ENCODE data around the gene BRAT1. TPM values are rescaled to one million over a fixed set of nuclear protein-coding genes. Genes with fewer than 3 reads are reported as not detected.

The BRAT1 gene
- total RNA-seq, 2 donors from 2014 or later = 42.1 to 42.7 TPM

- Histone ChIP-seq H3K27me3 (ENCODE audit: control insufficient read depth, insufficient read depth, low read length, poor library complexity, severe bottlenecking) (peaks cover 34% of the 10 kb centered on the region), H3K36me3 (ENCODE audit: control insufficient read depth, insufficient read depth, low read length) (no peaks in the 10 kb centered on the region), H3K4me1 (ENCODE audit: control insufficient read depth, insufficient read depth, low read length) (peaks cover 7% of the 10 kb centered on the region), H3K27ac (ENCODE audit: low read depth, low read length) (peak overlapping the region; percentile 69), H3K9me3 (ENCODE audit: control insufficient read depth, low read length) (no peaks in the 10 kb centered on the region), H3K9ac (ENCODE audit: extremely low read depth, low read length, poor library complexity, severe bottlenecking) (no peak overlapping the region), H3K4me3 (ENCODE audit: low read length) (no peak overlapping the region)
- H3K4me1 Mint-ChIP-seq = peaks cover 39% of the 10 kb centered on the region
- H3K27me3 Mint-ChIP-seq (ENCODE audit: insufficient read depth) = peaks cover 31% of the 10 kb centered on the region
- no peak overlapping the region for H3K27ac Mint-ChIP-seq
- 54% methylated on average over 21 of the region's 21 CpGs; no CpG with 5 or more reads in 1 of the 2 experiments for WGBS, 2 experiments (ENCODE audit: insufficient coverage in 1 of 2, insufficient read length in 1 of 2)
- H3K36me3 Mint-ChIP-seq (ENCODE audit: low read depth) = peaks cover 2% of the 10 kb centered on the region
- H3K9me3 Mint-ChIP-seq = no peaks in the 10 kb centered on the region
- peak overlapping the region; percentile 82 for H3K4me3 Mint-ChIP-seq
- no peak for DNase-seq
- no peak for TF ChIP-seq CTCF (conservative IDR thresholded peaks at IDR 0.05)
Measured at GRCh38 chr7:2521341-2521745, 34.0 kb downstream of the BRAT1 start.

- Mint-ChIP-seq H3K27me3 (ENCODE audit: insufficient read depth) (peaks cover 31% of the 10 kb centered on the region), H3K9me3 (no peaks in the 10 kb centered on the region), H3K27ac (no peak overlapping the region), H3K36me3 (ENCODE audit: low read depth) (peaks cover 1% of the 10 kb centered on the region), H3K4me3 (peak overlapping the region; percentile 82), H3K4me1 (peaks cover 44% of the 10 kb centered on the region)
- H3K4me1 ChIP-seq (ENCODE audit: control insufficient read depth, insufficient read depth, low read length) = peaks cover 7% of the 10 kb centered on the region
- peaks cover 34% of the 10 kb centered on the region for H3K27me3 ChIP-seq (ENCODE audit: control insufficient read depth, insufficient read depth, low read length, poor library complexity, severe bottlenecking)
- no peaks in the 10 kb centered on the region for H3K36me3 ChIP-seq (ENCODE audit: control insufficient read depth, insufficient read depth, low read length)
- peak overlapping the region; percentile 72 for H3K4me3 ChIP-seq (ENCODE audit: low read length)
- no peak overlapping the region for H3K9ac ChIP-seq (ENCODE audit: extremely low read depth, low read length, poor library complexity, severe bottlenecking)
- no peaks in the 10 kb centered on the region for H3K9me3 ChIP-seq (ENCODE audit: control insufficient read depth, low read length)
- DNase-seq = no peak
- WGBS, 2 experiments (ENCODE audit: insufficient coverage in 1 of 2, insufficient read length in 1 of 2) = 53 to 60% methylated on average over 2 to 11 of the region's 12 CpGs
- peak overlapping the region; percentile 69 for H3K27ac ChIP-seq (ENCODE audit: low read depth, low read length)
- TF ChIP-seq CTCF (conservative IDR thresholded peaks at IDR 0.05) = no peak
Measured at GRCh38 chr7:2520761-2521290, 34.5 kb downstream of the BRAT1 start.

- Histone ChIP-seq H3K36me3 (ENCODE audit: control insufficient read depth, insufficient read depth, low read length) (no peaks in the 10 kb centered on the region), H3K27ac (ENCODE audit: low read depth, low read length) (peak overlapping the region; percentile 58), H3K27me3 (ENCODE audit: control insufficient read depth, insufficient read depth, low read length, poor library complexity, severe bottlenecking) (peaks cover 34% of the 10 kb centered on the region), H3K4me1 (ENCODE audit: control insufficient read depth, insufficient read depth, low read length) (peaks cover 7% of the 10 kb centered on the region), H3K9me3 (ENCODE audit: control insufficient read depth, low read length) (no peaks in the 10 kb centered on the region), H3K9ac (ENCODE audit: extremely low read depth, low read length, poor library complexity, severe bottlenecking) (no peak overlapping the region), H3K4me3 (ENCODE audit: low read length) (peak overlapping the region; percentile 72)
- peak; percentile 24 for TF ChIP-seq CTCF (conservative IDR thresholded peaks at IDR 0.05)
- DNase-seq = peak; percentile 77
- H3K36me3 Mint-ChIP-seq (ENCODE audit: low read depth) = no peaks in the 10 kb centered on the region
- no peak overlapping the region for H3K27ac Mint-ChIP-seq
- WGBS, 2 experiments (ENCODE audit: insufficient coverage in 1 of 2, insufficient read length in 1 of 2) = 3 to 6% methylated on average over 32 to 37 of the region's 37 CpGs
- H3K9me3 Mint-ChIP-seq = no peaks in the 10 kb centered on the region
- H3K4me1 Mint-ChIP-seq = peaks cover 44% of the 10 kb centered on the region
- H3K27me3 Mint-ChIP-seq (ENCODE audit: insufficient read depth) = peaks cover 31% of the 10 kb centered on the region
- peak overlapping the region; percentile 82 for H3K4me3 Mint-ChIP-seq
Measured at GRCh38 chr7:2520131-2520760, 35.1 kb downstream of the BRAT1 start.

Data from endodermal cell (in vitro differentiated cells).